HL-60 (cell line): ENCODE measurements around the gene ONECUT2.

ENCODE experiments used
- DNase-seq, 2 experiments: peaks; one replicate each; pipeline ENCODE4 v3.0.0-alpha.2; 2010 to 2020; ENCODE audit warnings: low read depth in 1 of 2, low spot score in 1 of 2
- H3K27ac ChIP-seq: fragments of 250-450 bp; sonication (Bioruptor Pico); replicated peaks from 2 replicates; pipeline ENCODE4 v1.5.1; 2020; ENCODE audit warnings: mild to moderate bottlenecking, moderate library complexity
- H3K27me3 ChIP-seq: fragments of 250-450 bp; sonication (Bioruptor Pico); 2 replicates; pipeline ENCODE4 v1.5.1; 2021; ENCODE audit warnings: mild to moderate bottlenecking, moderate library complexity; ENCODE audit not compliant: insufficient read depth, poor library complexity, severe bottlenecking
- H3K4me3 ChIP-seq: replicated peaks from 2 replicates; pipeline ENCODE4 v1.5.1; 2011; ENCODE audit warnings: mild to moderate bottlenecking, control low read depth, low read length; ENCODE audit not compliant: insufficient read depth
- GABPA ChIP-seq: IDR thresholded peaks from 2 replicates; pipeline ENCODE4 v1.6.1; 2012; ENCODE audit warnings: low read depth
- POLR2AphosphoS5 ChIP-seq: IDR thresholded peaks from 2 replicates; pipeline ENCODE4 v1.6.1; 2012; ENCODE audit warnings: low read depth
- SPI1 ChIP-seq: IDR thresholded peaks from 2 replicates; pipeline ENCODE4 v1.6.1; 2012; ENCODE audit warnings: low read depth, mild to moderate bottlenecking, borderline replicate concordance
- TF ChIP-seq, protein P1 (sequence below): IDR thresholded peaks from 2 replicates; pipeline ENCODE4 v1.6.1; 2012; ENCODE audit warnings: low read depth; ENCODE audit not compliant: insufficient replicate concordance
- TF ChIP-seq, protein P2 (sequence below): IDR thresholded peaks from one replicate; pipeline ENCODE4 v1.5.1; 2011; ENCODE audit warnings: low read length, control low read depth, inconsistent platforms; ENCODE audit not compliant: insufficient read depth

The ONECUT2 gene

DNA sequence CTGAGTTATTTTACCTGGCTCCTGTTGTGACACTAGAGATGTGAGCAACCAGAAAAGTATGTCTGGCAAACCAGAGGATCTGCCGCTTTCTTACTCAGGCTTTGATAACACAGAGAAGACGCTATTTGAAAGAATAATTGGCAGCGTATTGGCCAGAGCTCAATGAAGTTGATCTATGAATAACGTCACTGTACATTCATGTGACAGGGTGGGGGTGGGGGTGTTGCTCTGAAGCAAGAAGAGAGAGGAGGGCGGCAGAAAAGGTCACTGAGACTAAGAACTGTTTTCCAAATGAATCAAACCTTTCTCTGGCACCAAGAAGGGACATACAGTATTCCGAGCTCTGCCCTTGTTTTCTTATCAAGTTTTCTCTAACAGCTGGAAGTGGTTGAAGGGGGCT lies 1.7 kb upstream of the ONECUT2 start:
- DNase-seq: no peak
- H3K27ac ChIP-seq: no peak overlapping the region
- TF ChIP-seq SPI1 (no peak), GABPA (no peak), POLR2AphosphoS5 (no peak)
- TF ChIP-seq, protein P1, sequence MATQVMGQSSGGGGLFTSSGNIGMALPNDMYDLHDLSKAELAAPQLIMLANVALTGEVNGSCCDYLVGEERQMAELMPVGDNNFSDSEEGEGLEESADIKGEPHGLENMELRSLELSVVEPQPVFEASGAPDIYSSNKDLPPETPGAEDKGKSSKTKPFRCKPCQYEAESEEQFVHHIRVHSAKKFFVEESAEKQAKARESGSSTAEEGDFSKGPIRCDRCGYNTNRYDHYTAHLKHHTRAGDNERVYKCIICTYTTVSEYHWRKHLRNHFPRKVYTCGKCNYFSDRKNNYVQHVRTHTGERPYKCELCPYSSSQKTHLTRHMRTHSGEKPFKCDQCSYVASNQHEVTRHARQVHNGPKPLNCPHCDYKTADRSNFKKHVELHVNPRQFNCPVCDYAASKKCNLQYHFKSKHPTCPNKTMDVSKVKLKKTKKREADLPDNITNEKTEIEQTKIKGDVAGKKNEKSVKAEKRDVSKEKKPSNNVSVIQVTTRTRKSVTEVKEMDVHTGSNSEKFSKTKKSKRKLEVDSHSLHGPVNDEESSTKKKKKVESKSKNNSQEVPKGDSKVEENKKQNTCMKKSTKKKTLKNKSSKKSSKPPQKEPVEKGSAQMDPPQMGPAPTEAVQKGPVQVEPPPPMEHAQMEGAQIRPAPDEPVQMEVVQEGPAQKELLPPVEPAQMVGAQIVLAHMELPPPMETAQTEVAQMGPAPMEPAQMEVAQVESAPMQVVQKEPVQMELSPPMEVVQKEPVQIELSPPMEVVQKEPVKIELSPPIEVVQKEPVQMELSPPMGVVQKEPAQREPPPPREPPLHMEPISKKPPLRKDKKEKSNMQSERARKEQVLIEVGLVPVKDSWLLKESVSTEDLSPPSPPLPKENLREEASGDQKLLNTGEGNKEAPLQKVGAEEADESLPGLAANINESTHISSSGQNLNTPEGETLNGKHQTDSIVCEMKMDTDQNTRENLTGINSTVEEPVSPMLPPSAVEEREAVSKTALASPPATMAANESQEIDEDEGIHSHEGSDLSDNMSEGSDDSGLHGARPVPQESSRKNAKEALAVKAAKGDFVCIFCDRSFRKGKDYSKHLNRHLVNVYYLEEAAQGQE: no peak
- TF ChIP-seq, protein P2, sequence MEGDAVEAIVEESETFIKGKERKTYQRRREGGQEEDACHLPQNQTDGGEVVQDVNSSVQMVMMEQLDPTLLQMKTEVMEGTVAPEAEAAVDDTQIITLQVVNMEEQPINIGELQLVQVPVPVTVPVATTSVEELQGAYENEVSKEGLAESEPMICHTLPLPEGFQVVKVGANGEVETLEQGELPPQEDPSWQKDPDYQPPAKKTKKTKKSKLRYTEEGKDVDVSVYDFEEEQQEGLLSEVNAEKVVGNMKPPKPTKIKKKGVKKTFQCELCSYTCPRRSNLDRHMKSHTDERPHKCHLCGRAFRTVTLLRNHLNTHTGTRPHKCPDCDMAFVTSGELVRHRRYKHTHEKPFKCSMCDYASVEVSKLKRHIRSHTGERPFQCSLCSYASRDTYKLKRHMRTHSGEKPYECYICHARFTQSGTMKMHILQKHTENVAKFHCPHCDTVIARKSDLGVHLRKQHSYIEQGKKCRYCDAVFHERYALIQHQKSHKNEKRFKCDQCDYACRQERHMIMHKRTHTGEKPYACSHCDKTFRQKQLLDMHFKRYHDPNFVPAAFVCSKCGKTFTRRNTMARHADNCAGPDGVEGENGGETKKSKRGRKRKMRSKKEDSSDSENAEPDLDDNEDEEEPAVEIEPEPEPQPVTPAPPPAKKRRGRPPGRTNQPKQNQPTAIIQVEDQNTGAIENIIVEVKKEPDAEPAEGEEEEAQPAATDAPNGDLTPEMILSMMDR: no peak
- H3K4me3 ChIP-seq: no peak overlapping the region
- peaks cover 90% of the 10 kb centered on the region for H3K27me3 ChIP-seq

DNA sequence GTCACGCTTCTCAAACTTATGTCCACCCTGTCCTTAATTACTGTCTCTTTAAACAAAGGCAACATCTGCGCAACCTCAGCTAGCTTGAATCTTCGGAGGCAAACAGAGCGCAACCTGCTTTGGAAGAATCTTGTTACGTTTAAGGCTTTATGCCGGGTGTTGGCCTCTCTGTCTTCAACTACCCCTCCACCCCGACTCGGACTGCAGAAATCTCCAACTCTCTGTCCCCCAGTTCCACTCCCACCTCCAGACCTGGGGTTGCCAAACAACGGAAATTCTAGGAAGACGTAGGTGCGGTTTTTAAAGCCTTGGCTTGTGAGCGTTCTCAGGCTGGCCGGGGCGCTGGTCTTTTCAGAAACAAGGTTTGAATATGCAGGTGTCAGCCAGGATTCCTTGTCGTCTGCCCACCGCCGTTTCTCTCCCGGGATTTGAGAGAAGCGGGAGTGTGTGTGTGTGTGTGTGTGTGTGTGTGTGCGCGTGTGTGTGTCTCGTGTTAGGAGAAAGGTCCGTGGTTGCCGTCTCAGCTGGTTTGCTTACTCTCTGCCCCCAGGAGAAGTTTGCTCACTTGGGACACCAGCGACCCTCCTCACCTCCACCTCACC lies 1.1 kb upstream of the ONECUT2 start:
- Histone ChIP-seq H3K4me3 (no peak overlapping the region), H3K27ac (no peak overlapping the region), H3K27me3 (peaks cover 92% of the 10 kb centered on the region)
- TF ChIP-seq, protein P2: no peak
- no peak for TF ChIP-seq GABPA
- TF ChIP-seq SPI1: no peak
- TF ChIP-seq, protein P1: no peak
- TF ChIP-seq POLR2AphosphoS5: no peak
- DNase-seq: no peak

DNA sequence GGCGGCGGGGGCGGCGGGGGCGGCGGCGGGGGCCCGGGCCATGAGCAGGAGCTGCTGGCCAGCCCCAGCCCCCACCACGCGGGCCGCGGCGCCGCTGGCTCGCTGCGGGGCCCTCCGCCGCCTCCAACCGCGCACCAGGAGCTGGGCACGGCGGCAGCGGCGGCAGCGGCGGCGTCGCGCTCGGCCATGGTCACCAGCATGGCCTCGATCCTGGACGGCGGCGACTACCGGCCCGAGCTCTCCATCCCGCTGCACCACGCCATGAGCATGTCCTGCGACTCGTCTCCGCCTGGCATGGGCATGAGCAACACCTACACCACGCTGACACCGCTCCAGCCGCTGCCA lies 644 bp downstream of the ONECUT2 start:
- H3K4me3 ChIP-seq: no peak overlapping the region
- H3K27me3 ChIP-seq: peaks cover 92% of the 10 kb centered on the region
- TF ChIP-seq, protein P2: no peak
- TF ChIP-seq SPI1 (no peak), POLR2AphosphoS5 (no peak), GABPA (no peak)
- TF ChIP-seq, protein P1: no peak
- no peak for DNase-seq
- no peak overlapping the region for H3K27ac ChIP-seq
